H1 (cell line): Measurements from ENCODE around the gene AFF2. TPM values are rescaled to one million over a fixed set of nuclear protein-coding genes. Genes with fewer than 3 reads are reported as not detected.

Experiments used
- CTCF ChIA-PET: fragments of 300-600 bp; sonication (Branson Sonifier 250); formaldehyde crosslinking; loops from one replicate; lab custom pipeline; 2021; ENCODE audit not compliant: partially characterized antibody; lab: Charles Lee
- POLR2A ChIA-PET: fragments of 300-600 bp; sonication (Branson Sonifier 250); formaldehyde crosslinking; loops from one replicate; lab custom pipeline; 2021; ENCODE audit warnings: inconsistent platforms; ENCODE audit not compliant: partially characterized antibody; lab: Charles Lee
- DNase-seq, 2 experiments: peaks; one replicate each; pipeline versions ENCODE4 v3.0.0 to v3.0.0-alpha.2; 2010 to 2022; ENCODE audit warnings: low spot score in 2 of 2, low read depth in 1 of 2, mixed read lengths in 1 of 2
- FAIRE-seq: peaks from 2 replicates; lab custom pipeline; 2011; peaks lifted over from hg19 to GRCh38; lab: Jason Lieb, UNC
- H2AFZ ChIP-seq: 2 replicates; pipeline ENCODE4 v1.8.1; 2012; ENCODE audit warnings: low read length, inconsistent platforms
- H2AK5ac ChIP-seq: 2 replicates; pipeline ENCODE4 v1.6.1; 2013; ENCODE audit warnings: low read depth, low read length
- H2BK120ac ChIP-seq: replicated peaks from 2 replicates; pipeline ENCODE3; 2013; ENCODE audit warnings: low read depth, low read length, inconsistent platforms
- H2BK12ac ChIP-seq: 2 replicates; pipeline ENCODE4 v1.6.1; 2013; ENCODE audit warnings: low read depth, low read length
- H2BK15ac ChIP-seq: 2 replicates; pipeline ENCODE4 v1.6.1; 2013; ENCODE audit warnings: low read length
- H2BK20ac ChIP-seq: 2 replicates; pipeline ENCODE4 v1.6.1; 2013; ENCODE audit warnings: low read length
- H2BK5ac ChIP-seq: 2 replicates; pipeline ENCODE4 v1.6.1; 2013; ENCODE audit warnings: low read depth, low read length
- H3K14ac ChIP-seq: 2 replicates; pipeline ENCODE4 v1.6.1; 2013; ENCODE audit warnings: inconsistent platforms; ENCODE audit not compliant: insufficient read length
- H3K18ac ChIP-seq: 2 replicates; pipeline ENCODE4 v1.6.1; 2013; ENCODE audit warnings: low read length; ENCODE audit errors: extremely low read depth
- H3K23ac ChIP-seq: 2 replicates; pipeline ENCODE4 v1.6.1; 2013; ENCODE audit warnings: inconsistent platforms; ENCODE audit not compliant: insufficient read length
- H3K23me2 ChIP-seq: 2 replicates; pipeline ENCODE4 v1.6.1; 2013; ENCODE audit warnings: low read depth, low read length
- H3K27ac ChIP-seq: 2 replicates; pipeline ENCODE4 v1.6.1; 2011; ENCODE audit warnings: low read depth, low read length, inconsistent platforms
- H3K27me3 ChIP-seq, 4 experiments: replicated peaks in 1 of 4; 1 replicate in 1 of 4; 2 replicates in 3 of 4; pipeline versions ENCODE4 v1.6.1 to v1.8.1; 2011 to 2013; ENCODE audit warnings: low read length in 3 of 4, mild to moderate bottlenecking in 3 of 4, inconsistent platforms in 2 of 4, mixed read lengths in 2 of 4, moderate library complexity in 1 of 4; ENCODE audit not compliant: control insufficient read depth in 3 of 4, insufficient read depth in 3 of 4; ENCODE audit errors: extremely low read depth in 1 of 4
- H3K36me3 ChIP-seq, 4 experiments: 2 replicates each; pipeline versions ENCODE4 v1.6.1 to v1.8.1; 2011 to 2013; ENCODE audit warnings: mild to moderate bottlenecking in 4 of 4, low read length in 3 of 4, moderate library complexity in 2 of 4, control low read depth in 1 of 4, inconsistent platforms in 1 of 4; ENCODE audit not compliant: insufficient read depth in 4 of 4, control insufficient read depth in 2 of 4
- H3K4ac ChIP-seq: replicated peaks from 2 replicates; pipeline ENCODE3; 2013; ENCODE audit warnings: low read length, low read depth, mixed read lengths, inconsistent platforms; ENCODE audit not compliant: insufficient read length
- H3K4me1 ChIP-seq, 4 experiments: replicated peaks in 1 of 4; 1 replicate in 1 of 4; 2 replicates in 3 of 4; pipeline versions ENCODE4 v1.6.1 to v1.8.1; 2011 to 2013; ENCODE audit warnings: low read length in 3 of 4, inconsistent platforms in 2 of 4, mixed read lengths in 1 of 4; ENCODE audit not compliant: insufficient read depth in 4 of 4, control insufficient read depth in 3 of 4
- H3K4me2 ChIP-seq, 2 experiments: 2 replicates each; pipeline versions ENCODE4 v1.6.1 to v1.8.1; 2011 to 2013; ENCODE audit warnings: low read depth in 2 of 2, low read length in 2 of 2, control low read depth in 1 of 2, inconsistent platforms in 1 of 2, mild to moderate bottlenecking in 1 of 2; ENCODE audit not compliant: insufficient read depth in 1 of 2
- H3K4me3 ChIP-seq, 4 experiments: fragments of 200-600, 300-600 bp in 1 of 4; sonication (generic), shearing (Covaris generic), sonication (Bioruptor Twin) in 1 of 4; 2 replicates each; pipeline versions ENCODE4 v1.5.1 to v1.8.1; 2011 to 2016; ENCODE audit warnings: low read length in 4 of 4, low read depth in 3 of 4, control low read depth in 2 of 4, inconsistent platforms in 2 of 4, mild to moderate bottlenecking in 2 of 4, mixed read lengths in 1 of 4, moderate library complexity in 1 of 4; ENCODE audit not compliant: insufficient read depth in 2 of 4; ENCODE audit errors: extremely low read depth in 1 of 4
- H3K56ac ChIP-seq: replicated peaks from 2 replicates; pipeline ENCODE3; 2013; ENCODE audit warnings: low read depth, mild to moderate bottlenecking, mixed read lengths, low read length, inconsistent platforms; ENCODE audit not compliant: insufficient read length
- H3K79me1 ChIP-seq: 2 replicates; pipeline ENCODE4 v1.6.1; 2013; ENCODE audit warnings: low read depth, low read length, control low read depth
- H3K79me2 ChIP-seq, 2 experiments: 2 replicates each; pipeline versions ENCODE4 v1.6.1 to v1.8.1; 2012 to 2013; ENCODE audit warnings: low read length in 2 of 2, mild to moderate bottlenecking in 2 of 2, inconsistent platforms in 1 of 2; ENCODE audit not compliant: insufficient read depth in 2 of 2, control insufficient read depth in 1 of 2
- H3K9ac ChIP-seq, 4 experiments: replicated peaks in 1 of 4; 1 replicate in 1 of 4; 2 replicates in 3 of 4; pipeline versions ENCODE4 v1.6.1 to v1.8.1; 2011 to 2013; ENCODE audit warnings: low read depth in 3 of 4, low read length in 3 of 4, control low read depth in 2 of 4, mild to moderate bottlenecking in 2 of 4, moderate library complexity in 2 of 4, inconsistent platforms in 1 of 4; ENCODE audit errors: extremely low read depth in 1 of 4
- H3K9me3 ChIP-seq, 2 experiments: 2 replicates each; pipeline versions ENCODE4 v1.6.1 to v1.8.1; 2012 to 2013; ENCODE audit warnings: mild to moderate bottlenecking in 2 of 2, moderate library complexity in 2 of 2, control low read depth in 1 of 2, inconsistent platforms in 1 of 2, low read depth in 1 of 2, low read length in 1 of 2, mixed read lengths in 1 of 2; ENCODE audit not compliant: insufficient read depth in 2 of 2
- H4K20me1 ChIP-seq, 2 experiments: replicated peaks in 1 of 2; 2 replicates each; pipeline versions ENCODE3 to v1.8.1; 2011 to 2013; ENCODE audit warnings: inconsistent platforms in 2 of 2, low read length in 2 of 2, mild to moderate bottlenecking in 1 of 2; ENCODE audit not compliant: insufficient read depth in 2 of 2, control insufficient read depth in 1 of 2
- H4K5ac ChIP-seq: 2 replicates; pipeline ENCODE4 v1.6.1; 2013; ENCODE audit warnings: low read length, low read depth, mixed read lengths, inconsistent platforms; ENCODE audit not compliant: insufficient read length
- H4K8ac ChIP-seq: 2 replicates; pipeline ENCODE4 v1.8.0; 2013; ENCODE audit warnings: mild to moderate bottlenecking, moderate library complexity, low read length, inconsistent platforms; ENCODE audit not compliant: insufficient read depth; ENCODE audit errors: extremely low read depth
- H4K91ac ChIP-seq: replicated peaks from 2 replicates; pipeline ENCODE3; 2013; ENCODE audit warnings: low read length, mixed read lengths, inconsistent platforms; ENCODE audit not compliant: insufficient read length
- CHD2 ChIP-seq: IDR thresholded peaks from 2 replicates; pipeline ENCODE4 v1.6.1; 2012; ENCODE audit warnings: low read length, improper control_type of control experiment
- GABPA ChIP-seq: IDR thresholded peaks from 2 replicates; pipeline ENCODE4 v1.6.1; 2011; ENCODE audit warnings: mild to moderate bottlenecking, low read length, moderate library complexity, borderline replicate concordance; ENCODE audit not compliant: insufficient read depth
- MAFK ChIP-seq: IDR thresholded peaks from 2 replicates; pipeline ENCODE4 v1.6.1; 2012; ENCODE audit warnings: low read depth, mild to moderate bottlenecking, improper control_type of control experiment, low read length
- POLR2AphosphoS5 ChIP-seq: IDR thresholded peaks from 2 replicates; pipeline ENCODE4 v1.6.1; 2011; ENCODE audit warnings: low read depth, low read length
- RXRA ChIP-seq: IDR thresholded peaks from 2 replicates; pipeline ENCODE4 v1.6.1; 2011; ENCODE audit warnings: low read depth, mild to moderate bottlenecking, low read length, moderate library complexity; ENCODE audit not compliant: insufficient read depth
- SUZ12 ChIP-seq: fragments of 200-600 bp; sonication (generic); IDR thresholded peaks from 2 replicates; pipeline ENCODE4 v1.6.1; 2012; ENCODE audit warnings: mild to moderate bottlenecking, inconsistent platforms, low read length, moderate library complexity, mixed read lengths
- TAF1 ChIP-seq: IDR thresholded peaks from 2 replicates; pipeline ENCODE4 v1.6.1; 2011; ENCODE audit warnings: mild to moderate bottlenecking, low read depth, low read length
- WGBS, 2 experiments: shearing (Covaris generic) in 1 of 2; methylation state at CpG; one replicate each; pipeline versions ENCODE4 v1.1.6 to v1.1.7; 2013 to 2015; ENCODE audit warnings: low lambda C conversion rate in 2 of 2, mixed read lengths in 2 of 2, inconsistent platforms in 1 of 2, low coverage in 1 of 2, missing lambda C conversion rate in 1 of 2; ENCODE audit not compliant: insufficient replicate concordance in 2 of 2, insufficient coverage in 1 of 2, insufficient read length in 1 of 2; ENCODE audit errors: extremely low coverage in 1 of 2, missing lambda C conversion rate in 1 of 2; 5-methylcytosine and 5-hydroxymethylcytosine counted together
- polyA plus RNA-seq, 7 experiments: library from polyadenylated mRNA; depleted of rRNA in 3 of 7; stranded (reverse) in 5 of 7; unstranded in 2 of 7; fragments of >200 nt in 5 of 7; fragments of 200-250 nt in 2 of 7; gene quantifications; 1 replicate in 5 of 7; 2 replicates in 1 of 7; 4 replicates in 1 of 7; pipeline versions ENCODE4 v1.2.1 to v1.2.3, GENCODE V29; 2011 to 2013; ENCODE audit warnings: missing spikeins in 2 of 7, mixed read lengths in 2 of 7
- total RNA-seq: library from RNA; stranded (reverse); fragmentation: NEBNext Ultra II Directional; extraction: Animal tissue kit (Norgen Biotek cat#: 25700); gene quantifications from 2 replicates; pipeline ENCODE4 v1.2.1, GENCODE V29; 2021
- TF ChIP-seq, protein P1 (sequence below): IDR thresholded peaks from 2 replicates; pipeline ENCODE4 v1.6.1; 2011; ENCODE audit warnings: low read length, improper control_type of control experiment

The AFF2 gene
- total and polyA plus RNA-seq, 2 of the 8 experiments (the other 6 are each of a cell fraction or from before 2014, with no cell fraction given) = 2.0 to 7.3 TPM

- FAIRE-seq (no peak), DNase-seq (no peak)
- Histone ChIP-seq H4K5ac (no peak overlapping the region), H3K23ac (no peak overlapping the region), H3K27ac (no peak overlapping the region), H2AFZ (no peak overlapping the region), H3K14ac (no peak overlapping the region), H3K36me3 (no peaks in the 10 kb centered on the region), H3K56ac (no peak overlapping the region), H3K79me2 (no peaks in the 10 kb centered on the region), H3K18ac (no peak overlapping the region), H3K27me3 (no peaks in the 10 kb centered on the region), H2AK5ac (no peak overlapping the region), H2BK20ac (no peak overlapping the region), H4K91ac (no peak overlapping the region), H2BK12ac (no peak overlapping the region), H3K4me2 (no peak overlapping the region), H2BK5ac (no peak overlapping the region), H4K20me1 (no peaks in the 10 kb centered on the region)
- 89% methylated on average over 2 of the region's 3 CpGs; no CpG with 5 or more reads in 1 of the 2 experiments for WGBS, 2 experiments
- POLR2A ChIA-PET = no interaction called here
- TF ChIP-seq CHD2 (no peak), TAF1 (no peak), MAFK (no peak), GABPA (no peak), SUZ12 (no peak), POLR2AphosphoS5 (no peak), RXRA (no peak)
- TF ChIP-seq, protein P1, sequence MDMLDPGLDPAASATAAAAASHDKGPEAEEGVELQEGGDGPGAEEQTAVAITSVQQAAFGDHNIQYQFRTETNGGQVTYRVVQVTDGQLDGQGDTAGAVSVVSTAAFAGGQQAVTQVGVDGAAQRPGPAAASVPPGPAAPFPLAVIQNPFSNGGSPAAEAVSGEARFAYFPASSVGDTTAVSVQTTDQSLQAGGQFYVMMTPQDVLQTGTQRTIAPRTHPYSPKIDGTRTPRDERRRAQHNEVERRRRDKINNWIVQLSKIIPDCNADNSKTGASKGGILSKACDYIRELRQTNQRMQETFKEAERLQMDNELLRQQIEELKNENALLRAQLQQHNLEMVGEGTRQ = no peak
- TF ChIP-seq, all 59 proteins: peak for 0
- Histone ChIP-seq H3K9ac (no peak overlapping the region), H3K4me1 (no peaks in the 10 kb centered on the region), H4K8ac (no peak overlapping the region), H3K9me3 (no peaks in the 10 kb centered on the region), H3K23me2 (no peaks in the 10 kb centered on the region), H2BK120ac (no peak overlapping the region), H2BK15ac (no peak overlapping the region), H3K4ac (no peak overlapping the region), H3K79me1 (no peaks in the 10 kb centered on the region), H3K4me3 (no peak overlapping the region)
- CTCF ChIA-PET = interaction anchor here (2.1 kb wide), 1 partner anchor 338 kb away, joined by 4 read pairs; no protein-coding TSS in a partner anchor
Measured at GRCh38 chrX:148903176-148903575, 402.8 kb downstream of the AFF2 start.
